Activated CD4-positive, CD25-positive, alpha-beta regulatory T cell (primary cell): ENCODE data around the gene FXYD2.
"Not testable (repeated sequence)": the region's sequence is repeated elsewhere in the genome, so short reads cannot be mapped to it uniquely, and the experiment has no call there.

ENCODE experiments used
- DNase-seq, 4 experiments: peaks; one replicate each; lab custom pipeline; 2025; lab: John Stamatoyannopoulos, UW

FXYD2 gene

GRCh38 chr11:117820071-117820470, 4.5 kb downstream of the FXYD2 start:
- no peak for DNase-seq

GRCh38 chr11:117819096-117820040, 5.2 kb downstream of the FXYD2 start:
- DNase-seq: no peak

GRCh38 chr11:117818041-117818873, 6.3 kb downstream of the FXYD2 start:
- DNase-seq: peak in 1 of 4 experiments; percentile 41

GRCh38 chr11:117817368-117818040, 7.0 kb downstream of the FXYD2 start:
- DNase-seq: peak; percentile 58 to 81 (median 68)

- DNase-seq: no peak
These were observed 7.6 kb downstream of the FXYD2 start for GRCh38 chr11:117816846-117817367.

- DNase-seq: no peak
These were observed 8.3 kb downstream of the FXYD2 start for GRCh38 chr11:117816151-117816741.

- DNase-seq: peak in 3 of 4 experiments; percentile 18 to 40 (median 20)
These were observed 9.2 kb downstream of the FXYD2 start for GRCh38 chr11:117815262-117815803.

GRCh38 chr11:117814766-117815261, 9.7 kb downstream of the FXYD2 start:
- DNase-seq: peak; percentile 45 to 71 (median 66)

GRCh38 chr11:117814204-117814765, 10.3 kb downstream of the FXYD2 start:
- no peak for DNase-seq

- not testable (repeated sequence) for DNase-seq
These were observed 14.5 kb downstream of the FXYD2 start for GRCh38 chr11:117810056-117810451.

- DNase-seq: peak in 2 of 4 experiments; percentile 14 to 24
These were observed 15.1 kb downstream of the FXYD2 start for GRCh38 chr11:117809236-117810055.

- no peak for DNase-seq
These were observed 15.8 kb downstream of the FXYD2 start for GRCh38 chr11:117808784-117809183.

- DNase-seq: peak; percentile 48 to 83 (median 59)
These were observed 16.8 kb downstream of the FXYD2 start for GRCh38 chr11:117807482-117808327.

GRCh38 chr11:117806846-117807245, 17.7 kb downstream of the FXYD2 start:
- DNase-seq: no peak

GRCh38 chr11:117805045-117805444, 19.5 kb downstream of the FXYD2 start:
- DNase-seq: no peak

- no peak for DNase-seq
These were observed 20.6 kb downstream of the FXYD2 start for GRCh38 chr11:117803896-117804295.

GRCh38 chr11:117799634-117800033, 24.9 kb downstream of the FXYD2 start:
- DNase-seq: no peak

- DNase-seq: no peak
These were observed 27.5 kb downstream of the FXYD2 start, which contains the start of gene DSCAML1 for GRCh38 chr11:117796872-117797529. DSCAML1 (minus strand) TSS chr11:117797216; CDS start chr11:117797079, 137 bp downstream.
